HG02981 (cell line): ENCODE measurements around the gene RHBDD2.
"Not testable (repeated sequence)": the region's sequence is repeated elsewhere in the genome, so short reads cannot be mapped to it uniquely, and the experiment has no call there.

ENCODE experiments used
- ATAC-seq: cut with Tn5 transposase; IDR thresholded peaks from one replicate; pipeline ENCODE4 v1.9.1; 2021; ENCODE audit warnings: mild to moderate bottlenecking, moderate library complexity; ENCODE audit not compliant: unreplicated experiment

RHBDD2 gene

GRCh38 chr7:75888464-75889222 lies 9.8 kb downstream of the RHBDD2 start:
- ATAC-seq, result no peak

- ATAC-seq, result no peak
Observed at GRCh38 chr7:75889223-75889825, 10.5 kb downstream of the RHBDD2 start.

- ATAC-seq, result no peak
Observed at GRCh38 chr7:75889826-75890225, 11.0 kb downstream of the RHBDD2 start.

- ATAC-seq, result not testable (repeated sequence)
Observed at GRCh38 chr7:75891237-75891636, 12.4 kb downstream of the RHBDD2 start.

- ATAC-seq, result no peak
Observed at GRCh38 chr7:75891815-75892411, 13.1 kb downstream of the RHBDD2 start.

- ATAC-seq, result no peak
Observed at GRCh38 chr7:75892634-75893272, 13.9 kb downstream of the RHBDD2 start.

- no peak for ATAC-seq
Observed at GRCh38 chr7:75896803-75897327, 18.0 kb downstream of the RHBDD2 start.

GRCh38 chr7:75900617-75901315 lies 21.9 kb downstream of the RHBDD2 start:
- ATAC-seq, result no peak

- no peak for ATAC-seq
Observed at GRCh38 chr7:75905785-75906604, 27.2 kb downstream of the RHBDD2 start.

GRCh38 chr7:75906991-75907667 lies 28.3 kb downstream of the RHBDD2 start:
- no peak for ATAC-seq

GRCh38 chr7:75907668-75908039 lies 28.8 kb downstream of the RHBDD2 start:
- ATAC-seq, result not testable (repeated sequence)

- no peak for ATAC-seq
Observed at GRCh38 chr7:75909521-75910132, 30.8 kb downstream of the RHBDD2 start.

GRCh38 chr7:75911186-75911585 lies 32.4 kb downstream of the RHBDD2 start:
- ATAC-seq, result not testable (repeated sequence)

- no peak for ATAC-seq
Observed at GRCh38 chr7:75913437-75913836, 34.6 kb downstream of the RHBDD2 start.

- no peak for ATAC-seq
Observed at GRCh38 chr7:75914169-75914654, 35.4 kb downstream of the RHBDD2 start.

GRCh38 chr7:75914655-75915415 lies 36.0 kb downstream of the RHBDD2 start, which contains the start of gene POR:
POR (plus strand) TSS chr7:75915155; CDS start chr7:75954002, 38,847 bp downstream.
- peak; percentile 89 for ATAC-seq

- ATAC-seq, result no peak
Observed at GRCh38 chr7:75915416-75916156, 36.8 kb downstream of the RHBDD2 start.
